Inflammatory macrophage treated with lipopolysaccharide for 1 hour (primary cell): ENCODE measurements around the gene URB2.
"Not testable (repeated sequence)": the region's sequence is repeated elsewhere in the genome, so short reads cannot be mapped to it uniquely, and the experiment has no call there.

Source experiments
- DNase-seq, 2 donors: peaks; one replicate each; pipeline ENCODE4 v3.0.0-alpha.2; 2020 to 2022

Gene URB2

DNA sequence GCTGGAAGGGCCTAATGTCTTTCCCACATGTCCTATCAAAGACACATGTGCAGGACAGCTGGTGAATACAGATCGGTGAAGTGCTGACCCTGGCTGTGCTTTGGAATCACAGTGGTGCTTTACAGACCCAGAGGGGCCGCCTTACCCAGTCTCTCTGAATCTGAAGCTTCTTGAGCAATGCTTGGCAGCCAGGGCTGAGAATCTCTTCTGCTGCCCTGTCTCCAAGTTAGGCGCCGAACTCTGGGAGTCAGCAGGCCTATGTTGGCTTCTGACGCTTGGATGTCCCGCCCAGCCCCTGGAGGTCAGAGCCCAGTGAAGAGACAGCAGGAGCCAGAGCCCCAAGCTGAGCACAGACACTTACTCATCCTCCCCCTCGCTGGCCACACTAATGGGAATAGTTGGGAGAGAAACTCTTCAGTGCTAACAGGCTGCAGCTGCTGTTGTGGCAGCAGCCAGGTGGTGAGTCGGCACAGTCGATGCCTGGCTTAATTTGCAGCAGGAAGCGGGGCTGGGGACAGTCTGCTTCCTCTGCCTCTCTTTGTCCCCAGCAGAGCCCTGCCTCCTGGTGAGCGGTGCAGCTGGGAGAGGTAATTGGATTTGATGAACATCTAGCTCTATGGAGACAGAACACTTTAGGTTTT, 68.1 kb downstream of the URB2 start:
- DNase-seq = no peak

DNA sequence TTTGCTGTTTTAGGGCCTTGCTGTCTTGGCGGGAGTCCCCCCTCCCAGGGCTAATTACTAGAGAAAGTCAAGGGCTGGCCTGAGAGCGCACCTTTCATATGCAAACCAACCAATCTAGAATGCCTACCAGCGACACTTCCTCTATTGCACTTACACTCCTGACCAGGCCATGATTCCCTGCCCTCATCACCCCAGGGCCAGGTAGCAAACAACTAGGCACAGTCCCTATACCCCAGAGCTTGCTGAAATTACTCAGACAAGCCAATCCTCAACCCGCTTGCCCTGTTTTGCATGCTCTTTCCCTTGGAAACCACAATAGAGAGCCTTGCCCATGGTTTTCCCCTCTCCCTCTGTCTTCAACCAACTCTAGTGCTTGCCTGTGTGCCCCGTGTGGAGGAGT, 70.3 kb downstream of the URB2 start:
- no peak for DNase-seq

DNA sequence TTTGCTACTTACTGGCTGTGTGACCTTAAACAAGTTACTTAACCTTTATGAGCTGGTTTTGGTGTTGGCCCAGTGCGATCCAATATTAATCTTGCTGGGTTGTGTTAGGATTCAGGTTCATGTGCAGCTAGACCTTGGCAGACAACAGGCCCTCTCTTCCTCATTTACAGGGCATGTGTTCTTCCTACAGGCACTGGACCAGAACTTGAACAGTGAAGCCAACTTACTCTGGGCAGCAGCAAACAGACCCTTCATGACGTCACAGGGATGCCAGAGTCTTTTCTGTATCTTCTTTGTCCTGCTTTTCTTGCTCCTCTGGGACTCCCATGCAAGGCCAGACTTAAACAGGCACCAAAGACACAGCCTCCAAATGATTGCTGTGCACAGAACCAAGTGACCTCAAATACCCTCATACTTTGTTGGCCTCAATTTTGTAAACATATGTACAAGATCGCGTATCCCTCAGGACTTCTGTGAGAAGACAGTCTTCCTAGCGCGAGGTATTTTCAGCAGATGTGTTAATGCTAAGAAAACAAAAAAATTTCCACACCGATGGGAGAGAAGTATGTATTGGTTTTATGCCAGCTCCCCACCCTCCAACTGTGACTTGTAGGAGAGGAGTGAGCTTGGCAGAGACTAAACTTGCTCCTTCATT, 73.7 kb downstream of the URB2 start:
- DNase-seq = no peak

DNA sequence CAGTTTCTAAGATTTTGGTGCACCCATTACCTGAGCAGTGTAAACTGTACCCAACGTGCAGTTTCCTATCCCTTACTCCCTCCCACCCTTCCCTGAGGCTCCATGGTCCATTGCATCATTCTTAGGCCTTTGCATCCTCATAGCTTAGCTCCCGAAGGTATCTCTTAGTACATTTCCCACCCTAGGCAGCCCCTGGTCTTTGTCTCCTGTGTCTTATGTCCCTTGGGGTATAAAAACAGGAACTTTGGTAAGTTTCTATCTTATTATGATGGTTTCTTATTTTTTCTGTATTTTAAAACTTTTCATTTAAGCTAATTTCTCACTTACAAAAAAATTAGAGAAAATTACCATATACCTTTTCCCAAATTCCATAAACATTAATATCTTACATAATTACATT, 78.1 kb downstream of the URB2 start:
- no peak for DNase-seq

DNA sequence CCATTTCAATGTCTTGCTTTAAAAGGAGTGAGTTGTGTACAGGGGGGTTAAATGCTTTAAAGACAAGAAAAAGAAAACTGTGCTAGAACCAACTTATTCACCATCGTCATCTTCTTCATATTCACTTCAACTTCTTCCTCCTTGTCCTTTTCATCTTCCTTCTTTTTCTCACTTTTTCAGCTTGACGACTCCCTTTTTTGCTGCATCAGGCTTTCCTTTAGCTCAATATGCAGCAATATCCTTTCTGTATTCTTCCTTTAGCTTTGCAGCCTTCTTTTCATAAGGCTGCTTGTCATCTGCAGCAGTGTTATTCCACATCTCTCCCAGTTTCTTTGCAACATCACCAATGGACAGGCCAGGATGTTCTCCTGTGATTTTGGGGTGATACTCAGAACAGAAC, 79.1 kb downstream of the URB2 start:
- not testable (repeated sequence) for DNase-seq

DNA sequence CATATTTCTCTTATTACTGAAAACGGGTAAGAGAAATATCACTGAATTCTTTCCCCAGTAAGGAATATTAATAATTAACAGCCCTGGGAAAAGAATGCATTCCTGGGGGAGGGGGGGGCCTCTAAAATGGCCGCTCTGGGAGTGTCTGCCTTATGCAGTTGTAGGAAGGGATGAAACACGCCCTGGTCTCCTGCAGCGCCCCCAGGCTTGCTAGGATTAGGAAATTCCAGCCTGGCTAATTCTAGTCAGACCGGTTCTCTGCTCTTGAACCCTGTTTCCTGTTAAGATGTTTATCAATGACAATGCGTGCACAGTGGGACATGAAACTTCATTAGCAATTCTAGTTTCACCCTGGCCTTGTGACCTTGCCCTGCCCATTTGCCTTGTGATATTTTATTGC, 81.1 kb downstream of the URB2 start:
- DNase-seq = not testable (repeated sequence)

DNA sequence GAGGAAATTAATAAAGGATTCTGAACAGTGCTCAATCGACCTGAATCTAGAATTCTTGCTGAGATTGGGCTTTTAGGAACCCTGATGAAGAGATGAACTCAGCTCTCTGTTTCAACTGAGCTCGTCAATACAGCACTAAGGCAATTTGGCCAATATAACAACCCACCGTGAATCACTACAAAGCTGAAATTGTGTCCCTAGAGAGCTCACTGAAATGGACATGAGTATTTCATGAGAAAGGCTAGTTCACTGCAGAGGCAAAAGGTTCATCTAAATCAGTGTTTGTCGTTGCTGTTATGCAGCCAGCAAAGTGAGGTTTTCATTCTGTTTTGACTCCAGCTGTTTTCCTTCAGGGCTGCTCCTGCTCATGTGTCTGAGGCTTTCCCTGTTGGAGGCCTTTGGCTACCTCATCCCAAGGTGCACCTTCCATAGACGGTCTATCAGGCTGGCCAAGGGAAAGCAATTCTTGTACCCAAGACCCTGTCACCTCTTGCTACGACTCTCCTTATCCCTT, 83.5 kb downstream of the URB2 start:
- no peak for DNase-seq
